Ovary (tissue), 9 donors: Measurements from ENCODE around the gene S1PR5. TPM values are rescaled to one million over a fixed set of nuclear protein-coding genes. Genes with fewer than 3 reads are reported as not detected.
A peak's percentile ranks its signal among the peaks of the same experiment; 100 is the strongest.

Experiments used
- DNase-seq, 5 donors: peaks; one replicate each; pipeline ENCODE4 v3.0.0-alpha.2; 2019 to 2020
- H3K27ac ChIP-seq, 2 donors: fragments of 200-600 bp; one replicate each; pipeline versions ENCODE4 v1.5.1 to v1.8.0; 2019 to 2022
- H3K27me3 ChIP-seq: fragments of 200-600 bp; one replicate; pipeline ENCODE4 v1.8.0; 2022
- H3K36me3 ChIP-seq: fragments of 200-600 bp; sonication (generic); one replicate; pipeline ENCODE4 v1.5.1; 2019
- H3K4me1 ChIP-seq: one replicate; pipeline ENCODE4 v1.8.1; 2013; ENCODE audit warnings: mild to moderate bottlenecking, moderate library complexity; ENCODE audit not compliant: insufficient read depth
- H3K4me3 ChIP-seq: fragments of 200-600 bp; sonication (generic); one replicate; pipeline ENCODE4 v1.5.1; 2017
- H3K9me3 ChIP-seq, 2 donors: fragments of 200-600 bp in 1 of 2; sonication (generic) in 1 of 2; one replicate each; pipeline versions ENCODE4 v1.5.1 to v1.8.1; 2013 to 2019; ENCODE audit warnings: mild to moderate bottlenecking in 1 of 2, moderate library complexity in 1 of 2
- CTCF ChIP-seq, 3 donors: fragments of 450-650 bp in 2 of 3; fragments of 200-600 bp in 1 of 3; IDR thresholded peaks; one replicate each; pipeline versions ENCODE4 v1.5.1 to v1.8.0; 2016 to 2022; ENCODE audit warnings: antibody characterized with exemption in 3 of 3, mild to moderate bottlenecking in 1 of 3
- EP300 ChIP-seq: sonication (generic); formaldehyde crosslinking; IDR thresholded peaks from one replicate; pipeline ENCODE4 v1.6.1; 2017; ENCODE audit warnings: antibody characterized with exemption
- POLR2A ChIP-seq: fragments of 450-650 bp; IDR thresholded peaks from one replicate; pipeline ENCODE4 v1.6.1; 2017; ENCODE audit warnings: antibody characterized with exemption, mild to moderate bottlenecking, moderate library complexity
- WGBS, 3 donors: extraction: QIAGEN DNeasy Blood & Tissue Kit in 1 of 3; methylation state at CpG; one replicate each; pipeline versions ENCODE4 v1.1.5 to v1.1.7; 2013 to 2017; 5-methylcytosine and 5-hydroxymethylcytosine counted together
- intact Hi-C, 4 donors: fragments of 100-400 bp; cut with DNase I; formaldehyde crosslinking; loops; one replicate each; pipeline versions ENCODE4 v1.11.0 to v1.15.1; 2022 to 2023
- polyA plus RNA-seq, 2 donors: library from polyadenylated mRNA; stranded (reverse); fragments of 200-250 nt in 1 of 2; fragments of 350-450 nt in 1 of 2; fragmentation: Illumina TruSeq in 1 of 2; extraction: RNeasy Lipid Tissue Mini Kit (QIAGEN cat#74804) in 1 of 2; gene quantifications; one replicate each; pipeline ENCODE4 v1.2.3, GENCODE V29; 2013 to 2014
- total RNA-seq, 7 donors: library from RNA; depleted of rRNA in 2 of 7; stranded (reverse); fragments of >200 nt in 2 of 7; fragmentation: NEBNext Ultra II Directional in 3 of 7; extraction: Animal tissue kit (Norgen Biotek cat#: 25700) in 3 of 7; gene quantifications; one replicate each; pipeline versions ENCODE4 v1.1.0 to v1.2.4, GENCODE V29; 2016 to 2023
- donor health status: DM: no; HTN: no; CAD: no; lungs with moderate emphysema.
- donor health status: DM: no; HTN: no; CAD: no.
- donor health status: Bipolar disorder and iron deficiency.
- donor health status: DM: yes; HTN: yes; CAD: no.
- donor health status: DM: no; HTN: no; CAD: no.
- donor health status: DM: yes; HTN: yes; CAD: no.

Gene S1PR5
- total and polyA plus RNA-seq, 9 donors: 0.12 to 1.4 (median 0.34) TPM; not detected in 1

DNA sequence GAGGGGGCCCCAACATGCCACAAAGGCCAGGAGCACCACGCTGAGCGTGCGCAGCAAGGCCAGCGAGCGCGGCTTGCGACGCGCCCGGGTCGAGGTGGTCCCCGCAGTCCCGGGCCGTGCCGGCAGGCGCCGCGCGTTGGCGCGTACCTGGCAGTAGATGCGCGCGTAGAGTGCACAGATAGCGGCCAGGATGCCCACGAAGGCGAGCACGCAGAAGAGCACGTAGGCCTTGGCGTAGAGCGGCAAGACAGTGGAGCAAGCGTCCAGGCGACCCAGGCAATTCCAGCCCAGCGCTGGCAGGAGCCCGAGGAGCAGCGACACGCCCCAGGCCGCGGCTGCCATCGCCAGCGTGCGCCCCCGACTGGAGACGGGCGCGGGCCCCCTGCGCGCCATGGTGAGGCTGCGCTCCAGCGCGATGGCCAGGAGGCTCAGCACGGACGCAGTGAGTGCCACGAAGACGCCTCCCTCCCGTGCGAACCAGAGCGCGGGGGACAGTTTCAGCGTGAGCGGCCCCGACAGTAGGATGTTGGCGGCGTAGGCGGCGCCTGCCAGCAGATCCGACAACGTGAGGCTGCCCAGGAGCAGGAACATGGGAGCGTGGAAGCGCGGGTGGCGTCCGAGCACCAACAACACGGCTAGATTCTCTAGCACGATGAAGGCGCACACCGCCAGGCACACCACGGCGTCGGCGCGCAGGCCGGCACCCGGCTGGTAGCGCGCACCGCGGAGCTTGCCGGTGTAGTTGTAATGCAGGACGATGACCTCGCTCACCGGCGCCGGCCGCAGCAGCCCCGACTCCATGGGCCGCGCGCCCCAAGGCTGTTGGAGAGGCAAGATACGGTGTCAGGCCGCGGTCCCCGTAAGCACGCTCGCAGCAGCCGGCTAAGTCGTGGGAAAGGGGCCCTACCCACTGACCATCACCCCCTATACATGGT, 2.8 kb downstream of the S1PR5 start:
- no peak for DNase-seq
- H3K4me1 ChIP-seq: peaks cover 3% of the 10 kb centered on the region
- intact Hi-C loops: no loop called here
- TF ChIP-seq POLR2A (no peak), EP300 (no peak), CTCF (IDR thresholded peaks at IDR 0.05) (no peak)
- peaks cover 4% of the 10 kb centered on the region for H3K27me3 ChIP-seq
- no peak overlapping the region for H3K4me3 ChIP-seq
- no peaks in the 10 kb centered on the region for H3K9me3 ChIP-seq
- H3K36me3 ChIP-seq: no peaks in the 10 kb centered on the region
- 7 to 35% (median 15%) methylated on average over 73 to 107 of the region's 107 CpGs for WGBS, 3 donors
- H3K27ac ChIP-seq: no peak overlapping the region

- no peaks in the 10 kb centered on the region for H3K9me3 ChIP-seq
- H3K27ac ChIP-seq: no peak overlapping the region
- WGBS, 3 donors: 77 to 83% (median 78%) methylated on average over 7 of the region's 7 CpGs
- intact Hi-C loops: no loop called here
- no peak for DNase-seq
- peaks cover 4% of the 10 kb centered on the region for H3K27me3 ChIP-seq
- no peak for TF ChIP-seq POLR2A
- TF ChIP-seq EP300: no peak
- no peak for TF ChIP-seq CTCF (IDR thresholded peaks at IDR 0.05)
- H3K4me1 ChIP-seq: peaks cover 3% of the 10 kb centered on the region
- H3K36me3 ChIP-seq: no peaks in the 10 kb centered on the region
- H3K4me3 ChIP-seq: no peak overlapping the region
Observed at GRCh38 chr19:10513223-10513622, 4.0 kb downstream of the S1PR5 start.

- H3K9me3 ChIP-seq: no peaks in the 10 kb centered on the region
- no peak overlapping the region for H3K4me3 ChIP-seq
- peak in 2 of 5 donors; percentile 28 to 49 for DNase-seq
- intact Hi-C loops: no loop called here
- no peaks in the 10 kb centered on the region for H3K27me3 ChIP-seq
- TF ChIP-seq CTCF (IDR thresholded peaks at IDR 0.05) (peak in 1 of 3 donors; percentile 13), POLR2A (no peak)
- 2% methylated on average over 11 to 15 of the region's 15 CpGs for WGBS, 3 donors
- no peaks in the 10 kb centered on the region for H3K4me1 ChIP-seq
- H3K36me3 ChIP-seq: no peaks in the 10 kb centered on the region
- no peak overlapping the region for H3K27ac ChIP-seq
Observed at GRCh38 chr19:10510301-10510802, 6.9 kb downstream of the S1PR5 start.

DNA sequence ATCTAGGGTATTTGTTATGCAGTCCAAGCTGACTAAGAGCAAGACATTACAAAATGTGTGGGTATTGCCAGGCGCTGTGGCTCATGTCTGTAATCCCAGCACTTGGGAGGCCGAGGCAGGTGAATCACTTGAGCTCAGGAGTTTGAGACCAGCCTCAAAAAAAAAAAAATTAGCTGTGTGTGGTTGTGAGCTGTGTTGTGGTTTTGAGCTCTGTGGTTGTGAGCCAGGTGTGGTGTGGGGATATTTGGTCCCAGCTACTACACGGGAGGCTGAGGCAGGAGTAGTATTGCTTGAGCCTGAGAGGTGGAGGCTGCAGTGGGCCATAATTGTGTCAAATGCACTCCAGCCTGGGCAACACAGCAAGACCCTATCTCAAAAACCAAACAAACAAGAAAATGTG, 8.5 kb downstream of the S1PR5 start:
- no peaks in the 10 kb centered on the region for H3K27me3 ChIP-seq
- H3K4me1 ChIP-seq: no peaks in the 10 kb centered on the region
- H3K4me3 ChIP-seq: no peak overlapping the region
- no peak for TF ChIP-seq EP300
- TF ChIP-seq POLR2A: no peak
- no peak for DNase-seq
- H3K9me3 ChIP-seq: no peaks in the 10 kb centered on the region
- H3K27ac ChIP-seq: no peak overlapping the region
- intact Hi-C loops: no loop called here
- H3K36me3 ChIP-seq: no peaks in the 10 kb centered on the region
- 74 to 79% (median 74%) methylated on average over 3 of the region's 3 CpGs for WGBS, 3 donors

- Histone ChIP-seq H3K4me3 (no peak overlapping the region), H3K36me3 (no peaks in the 10 kb centered on the region), H3K27ac (no peak overlapping the region), H3K27me3 (no peaks in the 10 kb centered on the region), H3K4me1 (no peaks in the 10 kb centered on the region), H3K9me3 (no peaks in the 10 kb centered on the region)
- 78 to 91% (median 83%) methylated on average over 16 of the region's 16 CpGs for WGBS, 3 donors
- no peak for TF ChIP-seq EP300
- TF ChIP-seq POLR2A: no peak
- no peak for TF ChIP-seq CTCF (IDR thresholded peaks at IDR 0.05)
- DNase-seq: no peak
- intact Hi-C loops: no loop called here
Observed at GRCh38 chr19:10508036-10508435, 9.2 kb downstream of the S1PR5 start.
